T-helper 1 cell treated with Interleukin-12 subunit alpha and Interleukin-12 subunit beta and Interleukin-4 antibody, amounts not matched to agents 30 μg/mL and 1 μg/mL, for 36 hours (primary cell): ENCODE measurements around the gene PRDM5.
"Not testable (repeated sequence)": the region's sequence is repeated elsewhere in the genome, so short reads cannot be mapped to it uniquely, and the experiment has no call there.

Experiments used
- H3K27ac Mint-ChIP-seq: one replicate; pipeline ENCODE4 v1.8.0; 2021; ENCODE audit warnings: mild to moderate bottlenecking, mixed read lengths
- H3K27me3 Mint-ChIP-seq: one replicate; pipeline ENCODE4 v1.8.0; 2021; ENCODE audit warnings: low read depth, mixed read lengths
- H3K36me3 Mint-ChIP-seq: one replicate; pipeline ENCODE4 v1.8.0; 2021; ENCODE audit warnings: low read depth, mixed read lengths
- H3K4me1 Mint-ChIP-seq: one replicate; pipeline ENCODE4 v1.8.0; 2021; ENCODE audit warnings: low read depth, mixed read lengths
- H3K4me3 Mint-ChIP-seq: one replicate; pipeline ENCODE4 v1.8.0; 2021; ENCODE audit warnings: mild to moderate bottlenecking, moderate library complexity, mixed read lengths
- H3K9me3 Mint-ChIP-seq: one replicate; pipeline ENCODE4 v1.8.0; 2021; ENCODE audit warnings: mixed read lengths

Gene PRDM5

GRCh38 chr4:120685756-120686278, 236.7 kb downstream of the PRDM5 start:
- Mint-ChIP-seq H3K4me3 (no peak overlapping the region), H3K27me3 (no peaks in the 10 kb centered on the region), H3K36me3 (no peaks in the 10 kb centered on the region), H3K27ac (no peak overlapping the region), H3K4me1 (no peaks in the 10 kb centered on the region), H3K9me3 (no peaks in the 10 kb centered on the region)

GRCh38 chr4:120683897-120684540, 238.5 kb downstream of the PRDM5 start:
- no peak overlapping the region for H3K27ac Mint-ChIP-seq
- H3K27me3 Mint-ChIP-seq: no peaks in the 10 kb centered on the region
- H3K4me1 Mint-ChIP-seq: no peaks in the 10 kb centered on the region
- no peaks in the 10 kb centered on the region for H3K9me3 Mint-ChIP-seq
- no peaks in the 10 kb centered on the region for H3K36me3 Mint-ChIP-seq
- no peak overlapping the region for H3K4me3 Mint-ChIP-seq

GRCh38 chr4:120682981-120683380, 239.5 kb downstream of the PRDM5 start:
- no peaks in the 10 kb centered on the region for H3K9me3 Mint-ChIP-seq
- no peak overlapping the region for H3K4me3 Mint-ChIP-seq
- no peaks in the 10 kb centered on the region for H3K4me1 Mint-ChIP-seq
- H3K36me3 Mint-ChIP-seq: no peaks in the 10 kb centered on the region
- no peak overlapping the region for H3K27ac Mint-ChIP-seq
- no peaks in the 10 kb centered on the region for H3K27me3 Mint-ChIP-seq

GRCh38 chr4:120680647-120681228, 241.8 kb downstream of the PRDM5 start:
- H3K27me3 Mint-ChIP-seq: no peaks in the 10 kb centered on the region
- no peak overlapping the region for H3K4me3 Mint-ChIP-seq
- H3K27ac Mint-ChIP-seq: no peak overlapping the region
- no peaks in the 10 kb centered on the region for H3K36me3 Mint-ChIP-seq
- no peaks in the 10 kb centered on the region for H3K4me1 Mint-ChIP-seq
- H3K9me3 Mint-ChIP-seq: no peaks in the 10 kb centered on the region

- Mint-ChIP-seq H3K36me3 (no peaks in the 10 kb centered on the region), H3K27ac (no peak overlapping the region), H3K4me3 (no peak overlapping the region), H3K27me3 (no peaks in the 10 kb centered on the region), H3K9me3 (peaks cover 3% of the 10 kb centered on the region), H3K4me1 (no peaks in the 10 kb centered on the region)
Observed at GRCh38 chr4:120673696-120674095, 248.8 kb downstream of the PRDM5 start.

- Mint-ChIP-seq H3K9me3 (peaks cover 3% of the 10 kb centered on the region), H3K27me3 (no peaks in the 10 kb centered on the region), H3K36me3 (no peaks in the 10 kb centered on the region), H3K4me1 (no peaks in the 10 kb centered on the region), H3K27ac (no peak overlapping the region), H3K4me3 (no peak overlapping the region)
Observed at GRCh38 chr4:120672558-120673147, 249.9 kb downstream of the PRDM5 start.

- Mint-ChIP-seq H3K36me3 (no peaks in the 10 kb centered on the region), H3K27ac (no peak overlapping the region), H3K9me3 (peaks cover 3% of the 10 kb centered on the region), H3K4me3 (no peak overlapping the region), H3K27me3 (peaks cover 2% of the 10 kb centered on the region), H3K4me1 (no peaks in the 10 kb centered on the region)
Observed at GRCh38 chr4:120672076-120672475, 250.4 kb downstream of the PRDM5 start.

GRCh38 chr4:120671538-120671937, 251.0 kb downstream of the PRDM5 start:
- Mint-ChIP-seq H3K27me3 (peaks cover 3% of the 10 kb centered on the region), H3K9me3 (peaks cover 3% of the 10 kb centered on the region), H3K36me3 (no peaks in the 10 kb centered on the region), H3K27ac (no peak overlapping the region), H3K4me1 (no peaks in the 10 kb centered on the region), H3K4me3 (no peak overlapping the region)

- H3K4me1 Mint-ChIP-seq: no peaks in the 10 kb centered on the region
- no peak overlapping the region for H3K27ac Mint-ChIP-seq
- peaks cover 3% of the 10 kb centered on the region for H3K9me3 Mint-ChIP-seq
- H3K27me3 Mint-ChIP-seq: peaks cover 3% of the 10 kb centered on the region
- H3K36me3 Mint-ChIP-seq: no peaks in the 10 kb centered on the region
- H3K4me3 Mint-ChIP-seq: no peak overlapping the region
Observed at GRCh38 chr4:120667102-120667501, 255.4 kb downstream of the PRDM5 start.

- no peak overlapping the region for H3K4me3 Mint-ChIP-seq
- H3K4me1 Mint-ChIP-seq: no peaks in the 10 kb centered on the region
- peaks cover 4% of the 10 kb centered on the region for H3K27me3 Mint-ChIP-seq
- no peaks in the 10 kb centered on the region for H3K9me3 Mint-ChIP-seq
- H3K36me3 Mint-ChIP-seq: no peaks in the 10 kb centered on the region
- no peak overlapping the region for H3K27ac Mint-ChIP-seq
Observed at GRCh38 chr4:120664851-120665250, 257.7 kb downstream of the PRDM5 start.

- H3K4me3 Mint-ChIP-seq: no peak overlapping the region
- H3K27me3 Mint-ChIP-seq: peaks cover 10% of the 10 kb centered on the region
- no peaks in the 10 kb centered on the region for H3K9me3 Mint-ChIP-seq
- no peak overlapping the region for H3K27ac Mint-ChIP-seq
- peaks cover 3% of the 10 kb centered on the region for H3K4me1 Mint-ChIP-seq
- H3K36me3 Mint-ChIP-seq: no peaks in the 10 kb centered on the region
Observed at GRCh38 chr4:120659616-120660170, 262.8 kb downstream of the PRDM5 start.

- H3K9me3 Mint-ChIP-seq: no peaks in the 10 kb centered on the region
- H3K27me3 Mint-ChIP-seq: peaks cover 10% of the 10 kb centered on the region
- H3K4me3 Mint-ChIP-seq: no peak overlapping the region
- H3K4me1 Mint-ChIP-seq: peaks cover 3% of the 10 kb centered on the region
- H3K36me3 Mint-ChIP-seq: no peaks in the 10 kb centered on the region
- H3K27ac Mint-ChIP-seq: no peak overlapping the region
Observed at GRCh38 chr4:120658772-120659171, 263.8 kb downstream of the PRDM5 start.

- Mint-ChIP-seq H3K27me3 (peaks cover 4% of the 10 kb centered on the region), H3K4me3 (no peak overlapping the region), H3K9me3 (no peaks in the 10 kb centered on the region), H3K4me1 (peaks cover 3% of the 10 kb centered on the region), H3K36me3 (no peaks in the 10 kb centered on the region), H3K27ac (no peak overlapping the region)
Observed at GRCh38 chr4:120653804-120654573, 268.5 kb downstream of the PRDM5 start.

GRCh38 chr4:120648336-120648735, 274.2 kb downstream of the PRDM5 start:
- H3K9me3 Mint-ChIP-seq, H3K4me3 Mint-ChIP-seq, H3K36me3 Mint-ChIP-seq, H3K27me3 Mint-ChIP-seq, H3K27ac Mint-ChIP-seq, H3K4me1 Mint-ChIP-seq: not testable (repeated sequence)
